Mesendoderm (in vitro differentiated cells): ENCODE data around the gene RYR2.

Source experiments
- DNase-seq: peaks from one replicate; pipeline ENCODE4 v3.0.0; 2013
- H2AK5ac ChIP-seq: 2 replicates; pipeline ENCODE4 v1.6.1; 2013; ENCODE audit warnings: low read length, inconsistent platforms
- H2BK120ac ChIP-seq: 2 replicates; pipeline ENCODE4 v1.6.1; 2013; ENCODE audit warnings: low read depth, mild to moderate bottlenecking, low read length, moderate library complexity, mixed read lengths
- H2BK15ac ChIP-seq: replicated peaks from 2 replicates; pipeline ENCODE4 v1.6.1; 2013; ENCODE audit warnings: low read depth, mild to moderate bottlenecking, moderate library complexity
- H2BK5ac ChIP-seq: 2 replicates; pipeline ENCODE4 v1.6.1; 2013; ENCODE audit warnings: low read length, inconsistent platforms
- H3K18ac ChIP-seq: 2 replicates; pipeline ENCODE4 v1.6.1; 2013; ENCODE audit warnings: mild to moderate bottlenecking, low read length, mixed read lengths
- H3K23ac ChIP-seq: one replicate; pipeline ENCODE4 v1.6.1; 2013; ENCODE audit warnings: low read length
- H3K27ac ChIP-seq: 2 replicates; pipeline ENCODE4 v1.5.1; 2013; ENCODE audit warnings: low read depth, mild to moderate bottlenecking, inconsistent platforms, low read length, moderate library complexity
- H3K27me3 ChIP-seq: 2 replicates; pipeline ENCODE4 v1.6.1; 2013; ENCODE audit warnings: low read length, control low read depth, mild to moderate bottlenecking, inconsistent platforms; ENCODE audit not compliant: insufficient read depth, poor library complexity
- H3K36me3 ChIP-seq: 2 replicates; pipeline ENCODE4 v1.6.1; 2013; ENCODE audit warnings: low read length, inconsistent platforms; ENCODE audit not compliant: control insufficient read depth, insufficient read depth
- H3K4ac ChIP-seq: one replicate; pipeline ENCODE4 v1.6.1; 2013; ENCODE audit warnings: low read depth, mild to moderate bottlenecking, low read length, moderate library complexity
- H3K4me1 ChIP-seq: 2 replicates; pipeline ENCODE4 v1.6.1; 2013; ENCODE audit warnings: low read depth, low read length, inconsistent platforms; ENCODE audit not compliant: control insufficient read depth
- H3K4me2 ChIP-seq: 2 replicates; pipeline ENCODE4 v1.6.1; 2013; ENCODE audit warnings: low read length
- H3K4me3 ChIP-seq: 2 replicates; pipeline ENCODE4 v1.5.1; 2013; ENCODE audit warnings: mild to moderate bottlenecking, low read length
- H3K56ac ChIP-seq: one replicate; pipeline ENCODE4 v1.6.1; 2013; ENCODE audit warnings: low read length
- H3K79me1 ChIP-seq: 2 replicates; pipeline ENCODE4 v1.6.1; 2013; ENCODE audit warnings: low read length, inconsistent platforms
- H3K79me2 ChIP-seq: 2 replicates; pipeline ENCODE4 v1.6.1; 2013; ENCODE audit warnings: mild to moderate bottlenecking, low read length; ENCODE audit not compliant: control insufficient read depth, insufficient read depth
- H3K9ac ChIP-seq: 2 replicates; pipeline ENCODE4 v1.6.1; 2013; ENCODE audit warnings: low read length, inconsistent platforms
- H4K5ac ChIP-seq: one replicate; pipeline ENCODE4 v1.6.1; 2013; ENCODE audit warnings: low read length
- H4K8ac ChIP-seq: one replicate; pipeline ENCODE4 v1.6.1; 2013; ENCODE audit warnings: low read depth, mild to moderate bottlenecking, control low read depth, low read length, moderate library complexity
- WGBS: extraction: QIAGEN DNeasy Blood & Tissue Kit; methylation state at CpG from one replicate; pipeline ENCODE4 v1.1.7; 2013; ENCODE audit warnings: low lambda C conversion rate, missing lambda C conversion rate; ENCODE audit not compliant: insufficient coverage; ENCODE audit errors: extremely low coverage; 5-methylcytosine and 5-hydroxymethylcytosine counted together

Gene RYR2

GRCh38 chr1:237237721-237238120, 195.7 kb downstream of the RYR2 start:
- no CpG with 5 or more reads among the region's 3 CpGs for WGBS

GRCh38 chr1:237239248-237239647, 197.3 kb downstream of the RYR2 start:
- Histone ChIP-seq H3K79me2 (peaks cover 3% of the 10 kb centered on the region), H3K56ac (no peak overlapping the region), H4K8ac (no peak overlapping the region), H3K4me1 (no peaks in the 10 kb centered on the region), H3K36me3 (no peaks in the 10 kb centered on the region), H3K23ac (no peak overlapping the region), H2BK5ac (no peak overlapping the region), H3K4me2 (no peak overlapping the region), H2BK15ac (no peak overlapping the region), H3K18ac (peak overlapping the region; percentile 84), H3K79me1 (no peaks in the 10 kb centered on the region), H3K4me3 (no peak overlapping the region), H2BK120ac (no peak overlapping the region), H3K9ac (no peak overlapping the region), H3K4ac (no peak overlapping the region), H4K5ac (no peak overlapping the region), H3K27me3 (no peaks in the 10 kb centered on the region), H3K27ac (no peak overlapping the region), H2AK5ac (no peak overlapping the region)
- no CpG with 5 or more reads among the region's 6 CpGs for WGBS
- DNase-seq = peak; percentile 53

More at GRCh38 chr1:237237721-237238120, 195.7 kb downstream of the RYR2 start:
- Histone ChIP-seq H2BK15ac (no peak overlapping the region), H3K27ac (no peak overlapping the region), H3K9ac (no peak overlapping the region), H2BK5ac (no peak overlapping the region), H3K27me3 (no peaks in the 10 kb centered on the region), H2BK120ac (no peak overlapping the region), H3K56ac (no peak overlapping the region), H3K36me3 (no peaks in the 10 kb centered on the region), H4K8ac (no peak overlapping the region), H4K5ac (no peak overlapping the region), H3K4me1 (no peaks in the 10 kb centered on the region), H3K4me2 (no peak overlapping the region), H3K4ac (no peak overlapping the region), H3K18ac (no peak overlapping the region), H3K4me3 (no peak overlapping the region), H2AK5ac (no peak overlapping the region), H3K79me2 (peaks cover 3% of the 10 kb centered on the region), H3K23ac (no peak overlapping the region), H3K79me1 (no peaks in the 10 kb centered on the region)
- no peak for DNase-seq

GRCh38 chr1:237241038-237241437, 199.1 kb downstream of the RYR2 start:
- Histone ChIP-seq H3K4me3 (no peak overlapping the region), H3K23ac (no peak overlapping the region), H2BK5ac (no peak overlapping the region), H3K56ac (no peak overlapping the region), H3K36me3 (no peaks in the 10 kb centered on the region), H4K5ac (no peak overlapping the region), H2AK5ac (no peak overlapping the region), H2BK120ac (no peak overlapping the region), H3K4me2 (no peak overlapping the region), H3K18ac (no peak overlapping the region), H3K79me2 (peaks cover 2% of the 10 kb centered on the region), H3K27me3 (no peaks in the 10 kb centered on the region), H4K8ac (no peak overlapping the region), H3K79me1 (no peaks in the 10 kb centered on the region), H3K9ac (no peak overlapping the region), H3K4ac (no peak overlapping the region), H3K27ac (no peak overlapping the region), H2BK15ac (no peak overlapping the region), H3K4me1 (no peaks in the 10 kb centered on the region)
- DNase-seq = no peak
- WGBS = no CpG with 5 or more reads among the region's 3 CpGs

GRCh38 chr1:237244778-237245177, 202.8 kb downstream of the RYR2 start:
- H3K18ac ChIP-seq = no peak overlapping the region
- H2BK120ac ChIP-seq = no peak overlapping the region
- no peak overlapping the region for H4K5ac ChIP-seq
- no peak overlapping the region for H2BK15ac ChIP-seq
- H3K79me1 ChIP-seq = no peaks in the 10 kb centered on the region
- no peak overlapping the region for H3K27ac ChIP-seq
- no peak overlapping the region for H3K4me2 ChIP-seq
- no peaks in the 10 kb centered on the region for H3K4me1 ChIP-seq
- no peak overlapping the region for H3K56ac ChIP-seq
- H2BK5ac ChIP-seq = no peak overlapping the region
- H3K4ac ChIP-seq = no peak overlapping the region
- no peak for DNase-seq
- no CpG with 5 or more reads among the region's 4 CpGs for WGBS
- H3K4me3 ChIP-seq = no peak overlapping the region
- no peak overlapping the region for H2AK5ac ChIP-seq
- H3K9ac ChIP-seq = no peak overlapping the region
- no peaks in the 10 kb centered on the region for H3K36me3 ChIP-seq
- no peaks in the 10 kb centered on the region for H3K27me3 ChIP-seq
- peaks cover 2% of the 10 kb centered on the region for H3K79me2 ChIP-seq
- H4K8ac ChIP-seq = no peak overlapping the region
- H3K23ac ChIP-seq = no peak overlapping the region

GRCh38 chr1:237247442-237247841, 205.5 kb downstream of the RYR2 start:
- H3K9ac ChIP-seq = no peak overlapping the region
- no peak overlapping the region for H2AK5ac ChIP-seq
- no peak overlapping the region for H3K27ac ChIP-seq
- no peaks in the 10 kb centered on the region for H3K27me3 ChIP-seq
- no peak overlapping the region for H4K5ac ChIP-seq
- no peak for DNase-seq
- no peak overlapping the region for H3K56ac ChIP-seq
- H3K4me3 ChIP-seq = no peak overlapping the region
- H3K23ac ChIP-seq = no peak overlapping the region
- no peak overlapping the region for H3K4ac ChIP-seq
- no CpG with 5 or more reads among the region's 1 CpG for WGBS
- H3K4me1 ChIP-seq = no peaks in the 10 kb centered on the region
- H2BK5ac ChIP-seq = no peak overlapping the region
- no peak overlapping the region for H2BK15ac ChIP-seq
- H3K79me1 ChIP-seq = no peaks in the 10 kb centered on the region
- no peak overlapping the region for H4K8ac ChIP-seq
- no peaks in the 10 kb centered on the region for H3K79me2 ChIP-seq
- no peak overlapping the region for H3K18ac ChIP-seq
- H2BK120ac ChIP-seq = no peak overlapping the region
- no peaks in the 10 kb centered on the region for H3K36me3 ChIP-seq
- no peak overlapping the region for H3K4me2 ChIP-seq

GRCh38 chr1:237249120-237249519, 207.1 kb downstream of the RYR2 start:
- Histone ChIP-seq H4K5ac (no peak overlapping the region), H3K36me3 (no peaks in the 10 kb centered on the region), H2BK15ac (no peak overlapping the region)

More at GRCh38 chr1:237249120-237249519, 207.1 kb downstream of the RYR2 start:
- Histone ChIP-seq H3K23ac (no peak overlapping the region), H2AK5ac (no peak overlapping the region), H3K27me3 (no peaks in the 10 kb centered on the region), H3K27ac (no peak overlapping the region), H3K79me1 (no peaks in the 10 kb centered on the region), H3K4me3 (no peak overlapping the region), H3K4me1 (no peaks in the 10 kb centered on the region), H3K9ac (no peak overlapping the region), H3K56ac (no peak overlapping the region), H4K8ac (no peak overlapping the region), H3K18ac (no peak overlapping the region), H3K4ac (no peak overlapping the region), H3K79me2 (no peaks in the 10 kb centered on the region), H2BK5ac (no peak overlapping the region), H3K4me2 (no peak overlapping the region), H2BK120ac (no peak overlapping the region)
- no CpG with 5 or more reads among the region's 1 CpG for WGBS
- DNase-seq = no peak
